Measurements from ENCODE around the gene TBC1D2B.
A peak's percentile ranks its signal among the peaks of the same experiment; 100 is the strongest.
"Not testable (repeated sequence)": the region's sequence is repeated elsewhere in the genome, so short reads cannot be mapped to it uniquely, and the experiment has no call there.

TBC1D2B gene

GRCh38 chr15:77971875-77972274 lies 105.6 kb downstream of the TBC1D2B start:
- ATAC-seq, result not testable (repeated sequence)

GRCh38 chr15:77970813-77971360 lies 106.6 kb downstream of the TBC1D2B start:
- not testable (repeated sequence) for ATAC-seq

- no peak for ATAC-seq
Observed at GRCh38 chr15:77969055-77969454, 108.5 kb downstream of the TBC1D2B start.

- ATAC-seq, result no peak
Observed at GRCh38 chr15:77967798-77968197, 109.7 kb downstream of the TBC1D2B start.

GRCh38 chr15:77967235-77967615 lies 110.3 kb downstream of the TBC1D2B start:
- not testable (repeated sequence) for ATAC-seq

- ATAC-seq, result peak; percentile 70 to 74
Observed at GRCh38 chr15:77966540-77967234, 110.8 kb downstream of the TBC1D2B start.

GRCh38 chr15:77964193-77964592 lies 113.3 kb downstream of the TBC1D2B start:
- ATAC-seq, result no peak

- peak; percentile 88 to 93 for ATAC-seq
Observed at GRCh38 chr15:77959432-77959879, 118.1 kb downstream of the TBC1D2B start.

GRCh38 chr15:77958716-77959431 lies 118.6 kb downstream of the TBC1D2B start:
- ATAC-seq, result not testable (repeated sequence)

- ATAC-seq, result not testable (repeated sequence)
Observed at GRCh38 chr15:77958021-77958420, 119.5 kb downstream of the TBC1D2B start.

- peak; percentile 83 to 91 for ATAC-seq
Observed at GRCh38 chr15:77953926-77954325, 123.6 kb downstream of the TBC1D2B start.

- not testable (repeated sequence) for ATAC-seq
Observed at GRCh38 chr15:77952928-77953446, 124.5 kb downstream of the TBC1D2B start.

GRCh38 chr15:77951105-77951786 lies 126.3 kb downstream of the TBC1D2B start:
- ATAC-seq, result not testable (repeated sequence)

GRCh38 chr15:77950470-77950869 lies 127.0 kb downstream of the TBC1D2B start:
- ATAC-seq, result not testable (repeated sequence)

- ATAC-seq, result no peak
Observed at GRCh38 chr15:77945566-77945965, 131.9 kb downstream of the TBC1D2B start.
